Activated CD4-positive, alpha-beta memory T cell treated with anti-CD3 and anti-CD28 coated beads, Interleukin-2, amount 10 ng/mL, durations not matched to agents 7 days and 5 days (primary cell): ENCODE measurements around the gene EIF3K. TPM values are rescaled to one million over a fixed set of nuclear protein-coding genes. Genes with fewer than 3 reads are reported as not detected.

Experiments used
- CTCF ChIA-PET: fragments of 350-600 bp; sonication (Branson Sonifier 250); formaldehyde crosslinking; loops from one replicate; lab custom pipeline; 2021; ENCODE audit warnings: antibody characterized with exemption, inconsistent platforms; lab: Charles Lee
- POLR2A ChIA-PET: fragments of 350-600 bp; sonication (Branson Sonifier 250); formaldehyde crosslinking; loops from one replicate; lab custom pipeline; 2021; ENCODE audit warnings: antibody characterized with exemption; lab: Charles Lee
- DNase-seq: peaks from one replicate; pipeline ENCODE4 v3.0.0-alpha.2; 2020
- H3K27ac Mint-ChIP-seq: one replicate; pipeline ENCODE4 v1.8.0; 2021; ENCODE audit warnings: mild to moderate bottlenecking, mixed read lengths
- H3K27me3 Mint-ChIP-seq: one replicate; pipeline ENCODE4 v1.8.0; 2021; ENCODE audit warnings: mixed read lengths
- H3K36me3 Mint-ChIP-seq: one replicate; pipeline ENCODE4 v1.8.0; 2021; ENCODE audit warnings: low read depth, mixed read lengths
- H3K4me1 Mint-ChIP-seq: one replicate; pipeline ENCODE4 v1.8.0; 2021; ENCODE audit warnings: mixed read lengths
- H3K4me3 Mint-ChIP-seq: one replicate; pipeline ENCODE4 v1.8.0; 2021; ENCODE audit warnings: mild to moderate bottlenecking, mixed read lengths
- H3K9me3 Mint-ChIP-seq: one replicate; pipeline ENCODE4 v1.8.0; 2021; ENCODE audit warnings: mixed read lengths
- total RNA-seq, 2 experiments: library from RNA; stranded (reverse); gene quantifications; one replicate each; pipeline ENCODE4 v1.2.3, GENCODE V29; 2021

Gene EIF3K
- total RNA-seq, 2 experiments from 2014 or later, result 297 TPM

DNA sequence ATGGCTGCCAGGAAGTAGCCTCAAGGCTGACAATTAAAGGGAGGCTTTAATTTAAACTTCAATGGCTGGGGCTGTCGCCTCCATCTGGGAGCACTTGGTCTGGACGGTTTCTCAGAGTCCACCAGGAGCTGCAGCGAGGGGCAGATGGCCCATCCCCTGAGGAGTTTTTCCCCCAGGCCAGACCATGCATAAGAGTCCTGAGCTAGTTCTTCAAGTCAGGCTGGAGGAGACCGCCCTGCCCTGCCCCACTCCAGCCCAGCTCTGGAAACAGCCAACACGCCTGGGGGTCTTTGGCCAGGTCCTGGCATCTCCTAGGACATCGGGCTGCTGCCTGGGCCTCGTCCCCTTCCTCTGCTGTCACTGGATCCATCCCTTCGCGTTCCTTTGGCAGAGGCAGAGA is 23.2 kb downstream of the EIF3K start:
- Mint-ChIP-seq H3K27me3 (no peaks in the 10 kb centered on the region), H3K9me3 (no peaks in the 10 kb centered on the region), H3K4me1 (peaks cover 32% of the 10 kb centered on the region), H3K4me3 (no peak overlapping the region), H3K36me3 (no peaks in the 10 kb centered on the region), H3K27ac (no peak overlapping the region)
- DNase-seq, result no peak
- POLR2A ChIA-PET, result interaction anchor here (3.4 kb wide), 1 partner anchor 24 kb away, joined by 11 read pairs; the partner anchor contains the start of genes EIF3K and MAP4K1
- CTCF ChIA-PET, result interaction anchor here (0.6 to 1.6 kb wide), 6 partner anchors 14 to 1634 kb away, joined by 3 to 4 read pairs (median 3); partner anchors contain the start of gene FAM98C

DNA sequence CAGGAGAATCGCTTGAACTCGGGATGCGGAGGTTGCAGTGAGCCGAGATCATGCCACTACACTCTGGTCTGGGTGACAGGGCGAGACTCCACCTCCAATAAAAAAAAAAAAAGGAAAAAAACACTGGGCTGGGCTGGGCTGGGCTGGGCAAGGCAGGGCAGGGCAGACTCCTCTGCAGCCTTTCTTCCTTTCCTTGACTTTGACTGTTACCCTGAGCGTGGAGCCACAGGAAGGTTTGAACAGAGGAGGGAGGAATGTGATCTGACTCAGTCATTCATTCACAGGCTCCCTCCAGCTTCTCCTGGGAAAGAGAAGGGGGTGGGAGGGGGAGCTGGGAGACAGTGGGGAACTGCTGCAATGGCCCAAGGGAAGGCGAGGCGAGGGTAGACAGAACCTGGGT is 25.7 kb downstream of the EIF3K start:
- Mint-ChIP-seq H3K27ac (no peak overlapping the region), H3K4me3 (no peak overlapping the region), H3K4me1 (peaks cover 31% of the 10 kb centered on the region), H3K36me3 (peaks cover 19% of the 10 kb centered on the region), H3K27me3 (no peaks in the 10 kb centered on the region), H3K9me3 (no peaks in the 10 kb centered on the region)
- no peak for DNase-seq
- POLR2A ChIA-PET, result interaction anchor here (0.6 to 1.2 kb wide), 2 partner anchors 24 to 99 kb away, joined by 3 to 5 read pairs; no protein-coding TSS in a partner anchor
- CTCF ChIA-PET, result interaction anchor here (0.8 to 3.3 kb wide), 3 partner anchors 9 to 242 kb away, joined by 4 to 34 read pairs (median 5); partner anchors contain the start of gene FAM98C

DNA sequence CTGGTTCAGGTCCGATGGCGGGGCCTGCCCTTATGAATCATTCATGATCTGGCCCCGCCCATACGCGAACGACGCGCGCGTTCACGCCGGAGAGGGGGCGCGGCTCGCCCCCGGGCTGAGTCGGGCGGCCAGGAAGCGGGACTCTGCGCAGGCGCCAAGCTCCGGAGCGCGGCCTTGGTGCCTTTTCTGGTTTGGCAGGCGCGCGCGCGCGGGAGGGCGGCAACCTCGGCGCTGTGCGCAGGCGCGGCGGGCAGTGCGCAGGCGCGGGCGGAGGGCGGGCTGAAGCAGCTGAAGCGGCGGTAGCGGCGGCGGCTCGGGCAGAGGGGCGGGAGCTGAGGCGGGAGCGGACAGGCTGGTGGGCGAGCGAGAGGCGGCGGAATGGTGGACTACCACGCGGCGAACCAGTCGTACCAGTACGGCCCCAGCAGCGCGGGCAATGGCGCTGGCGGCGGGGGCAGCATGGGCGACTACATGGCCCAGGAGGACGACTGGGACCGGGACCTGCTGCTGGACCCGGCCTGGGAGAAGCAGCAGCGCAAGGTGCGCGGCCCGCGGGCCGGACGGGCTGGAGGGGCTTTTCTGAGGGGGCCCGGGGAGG is 28.5 kb downstream of the EIF3K start, which contains the start of gene ACTN4:
Gene ACTN4, plus strand, starts transcription at position 282 of the 598 bp plus-strand sequence. Its CDS starts 97 bp downstream, at position 379.
- ChIA-PET CTCF (interaction anchor here (0.6 to 3.3 kb wide), 20 partner anchors 9 to 283 kb away, joined by 3 to 34 read pairs (median 5); partner anchors contain the start of genes EIF3K, FAM98C, MRPS12 and SARS2), POLR2A (interaction anchor here (0.7 to 5.2 kb wide), 28 partner anchors 9 to 788 kb away, joined by 3 to 30 read pairs (median 4); partner anchors contain the start of genes EIF3K, FAM98C, HNRNPL and MAP4K1)
- Mint-ChIP-seq H3K36me3 (peaks cover 33% of the 10 kb centered on the region), H3K4me1 (peaks cover 45% of the 10 kb centered on the region), H3K27me3 (no peaks in the 10 kb centered on the region), H3K4me3 (peak within 1 kb of the TSS; percentile 89), H3K27ac (peak within 1 kb of the TSS; percentile 80), H3K9me3 (no peaks in the 10 kb centered on the region)
- DNase-seq, result peak; percentile 100

DNA sequence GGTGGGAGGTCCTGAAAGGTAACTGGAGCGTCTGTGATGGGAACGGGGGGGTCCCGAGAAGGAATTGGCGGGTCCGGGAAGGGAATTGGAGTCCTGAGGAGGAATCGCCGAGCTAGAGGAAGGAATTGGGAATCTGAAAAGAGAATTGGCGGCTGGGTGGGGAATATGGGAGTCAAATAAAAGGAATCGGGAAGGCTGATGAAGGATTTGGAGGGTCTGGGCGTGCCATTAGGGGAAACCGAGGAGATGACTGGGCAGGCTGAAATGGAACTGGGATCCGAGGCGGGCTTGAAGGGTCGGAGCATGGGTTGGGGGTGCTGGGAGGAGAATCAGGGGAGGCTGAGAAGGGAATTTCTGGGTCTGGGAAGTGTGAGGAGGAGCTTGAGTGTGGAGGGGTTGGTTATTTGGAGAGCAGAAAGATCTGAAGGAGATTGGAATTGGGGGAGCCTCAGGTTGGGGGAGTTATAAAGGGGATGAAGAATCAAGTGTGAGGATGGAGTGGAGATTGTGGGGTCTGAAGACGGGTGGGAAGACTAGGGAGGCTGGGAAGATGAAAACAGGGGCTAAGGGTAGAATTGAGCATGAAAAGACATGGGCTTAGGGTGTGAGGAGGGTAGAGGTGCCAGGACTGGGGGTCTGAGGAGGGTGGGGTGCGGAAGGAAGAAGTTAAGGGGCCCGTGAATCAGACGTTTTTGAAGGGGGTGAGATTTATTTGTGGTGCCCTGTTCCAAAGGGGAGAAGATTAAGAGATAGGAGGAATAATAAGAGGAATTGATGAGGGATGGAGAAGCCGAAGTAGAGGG is 29.2 kb downstream of the EIF3K start:
- Mint-ChIP-seq H3K4me3 (peak overlapping the region; percentile 89), H3K9me3 (no peaks in the 10 kb centered on the region), H3K4me1 (peaks cover 49% of the 10 kb centered on the region), H3K36me3 (peaks cover 37% of the 10 kb centered on the region), H3K27ac (peak overlapping the region; percentile 80), H3K27me3 (no peaks in the 10 kb centered on the region)
- DNase-seq, result no peak
- ChIA-PET CTCF (interaction anchor here (0.9 to 3.3 kb wide), 16 partner anchors 10 to 283 kb away, joined by 3 to 34 read pairs (median 5); partner anchors contain the start of genes FAM98C, MRPS12 and SARS2), POLR2A (interaction anchor here (0.7 to 5.2 kb wide), 26 partner anchors 8 to 788 kb away, joined by 3 to 30 read pairs (median 4); partner anchors contain the start of genes EIF3K, MAP4K1, MRPS12 and PSMD8)

DNA sequence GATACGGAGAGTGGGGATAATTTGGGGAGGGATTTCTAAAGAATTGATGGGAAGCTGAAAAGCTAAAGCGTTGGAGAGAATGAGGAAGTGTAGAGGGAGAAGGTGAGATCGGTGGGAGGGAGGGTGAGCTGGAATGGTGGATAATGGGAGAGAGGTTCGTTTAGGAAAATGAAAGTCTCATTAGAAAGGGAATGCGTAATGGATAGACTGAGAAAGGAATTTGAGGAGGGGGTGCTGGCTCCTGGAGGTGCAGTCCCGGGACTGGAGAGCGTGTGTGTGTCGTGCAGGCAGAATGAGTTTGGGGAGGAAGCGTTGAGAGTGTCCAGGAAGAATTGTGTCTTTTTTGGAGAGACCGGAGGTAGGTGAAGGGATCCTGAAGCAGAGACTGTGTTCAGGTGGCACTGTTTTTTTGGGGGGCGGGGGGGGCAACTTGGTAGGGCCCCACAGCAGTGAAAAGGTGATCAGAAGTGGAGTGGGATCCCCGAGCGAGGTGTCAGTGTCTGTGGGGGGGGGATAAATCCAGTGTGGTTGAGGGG is 29.8 kb downstream of the EIF3K start:
- H3K4me1 Mint-ChIP-seq, result peaks cover 56% of the 10 kb centered on the region
- H3K9me3 Mint-ChIP-seq, result no peaks in the 10 kb centered on the region
- no peaks in the 10 kb centered on the region for H3K27me3 Mint-ChIP-seq
- no peak for DNase-seq
- ChIA-PET POLR2A (interaction anchor here (1.1 to 5.2 kb wide), 11 partner anchors 8 to 86 kb away, joined by 3 to 30 read pairs (median 7); partner anchors contain the start of gene EIF3K), CTCF (interaction anchor here (1.3 to 2.0 kb wide), 2 partner anchors 12 to 14 kb away, joined by 4 to 6 read pairs; no protein-coding TSS in a partner anchor)
- H3K36me3 Mint-ChIP-seq, result peaks cover 44% of the 10 kb centered on the region
- peak overlapping the region; percentile 89 for H3K4me3 Mint-ChIP-seq
- H3K27ac Mint-ChIP-seq, result peak overlapping the region; percentile 80

DNA sequence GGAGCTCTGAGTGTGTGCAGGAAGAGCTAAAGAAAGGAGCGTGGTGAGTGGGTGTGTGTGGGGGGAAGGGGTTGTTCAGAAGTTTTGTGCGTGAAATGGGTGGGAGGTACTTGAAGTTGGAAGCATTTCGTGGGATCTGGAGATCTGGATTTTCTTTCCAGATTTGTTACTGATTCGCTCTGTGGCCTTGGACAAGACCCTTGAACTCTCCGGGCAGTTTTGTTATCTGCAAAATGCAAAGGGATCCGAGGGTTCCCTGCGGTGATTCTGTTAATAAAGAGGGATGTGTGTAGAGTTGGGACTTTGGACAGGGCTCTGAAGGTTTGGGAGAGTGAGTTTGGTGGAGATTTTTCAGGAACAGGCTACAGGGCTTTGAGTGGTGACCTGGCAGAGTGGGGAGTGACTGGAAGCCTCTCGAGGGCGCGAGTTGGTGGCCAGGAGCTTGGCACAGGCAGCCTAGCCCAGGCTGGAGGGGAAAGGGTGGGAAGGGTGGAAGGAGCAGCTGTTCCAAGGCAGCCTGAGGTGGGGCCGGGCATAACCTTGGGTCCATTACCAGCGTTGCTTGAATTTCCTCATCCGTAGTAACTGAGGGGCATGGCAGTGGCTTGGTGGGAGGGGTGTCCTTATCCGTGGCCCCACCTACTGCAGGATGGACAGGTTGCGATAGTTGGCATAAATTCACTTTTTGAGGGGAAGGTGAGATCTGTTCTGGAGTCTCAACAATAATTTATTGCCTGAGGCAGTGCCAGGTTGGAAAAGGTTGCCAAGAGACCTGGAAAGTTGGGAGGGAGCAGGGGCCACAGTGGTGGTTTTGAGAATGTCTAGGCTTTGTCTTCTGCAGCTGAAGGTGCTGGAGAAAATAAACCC is 30.6 kb downstream of the EIF3K start:
- ChIA-PET CTCF (interaction anchor here (1.3 to 2.0 kb wide), 2 partner anchors 12 to 15 kb away, joined by 4 to 6 read pairs; no protein-coding TSS in a partner anchor), POLR2A (interaction anchor here (1.1 to 5.2 kb wide), 11 partner anchors 8 to 85 kb away, joined by 3 to 30 read pairs (median 7); partner anchors contain the start of gene EIF3K)
- Mint-ChIP-seq H3K27me3 (no peaks in the 10 kb centered on the region), H3K9me3 (no peaks in the 10 kb centered on the region), H3K36me3 (peaks cover 47% of the 10 kb centered on the region), H3K27ac (peak overlapping the region; percentile 80), H3K4me1 (peaks cover 63% of the 10 kb centered on the region), H3K4me3 (peak overlapping the region; percentile 89)
- DNase-seq, result no peak

DNA sequence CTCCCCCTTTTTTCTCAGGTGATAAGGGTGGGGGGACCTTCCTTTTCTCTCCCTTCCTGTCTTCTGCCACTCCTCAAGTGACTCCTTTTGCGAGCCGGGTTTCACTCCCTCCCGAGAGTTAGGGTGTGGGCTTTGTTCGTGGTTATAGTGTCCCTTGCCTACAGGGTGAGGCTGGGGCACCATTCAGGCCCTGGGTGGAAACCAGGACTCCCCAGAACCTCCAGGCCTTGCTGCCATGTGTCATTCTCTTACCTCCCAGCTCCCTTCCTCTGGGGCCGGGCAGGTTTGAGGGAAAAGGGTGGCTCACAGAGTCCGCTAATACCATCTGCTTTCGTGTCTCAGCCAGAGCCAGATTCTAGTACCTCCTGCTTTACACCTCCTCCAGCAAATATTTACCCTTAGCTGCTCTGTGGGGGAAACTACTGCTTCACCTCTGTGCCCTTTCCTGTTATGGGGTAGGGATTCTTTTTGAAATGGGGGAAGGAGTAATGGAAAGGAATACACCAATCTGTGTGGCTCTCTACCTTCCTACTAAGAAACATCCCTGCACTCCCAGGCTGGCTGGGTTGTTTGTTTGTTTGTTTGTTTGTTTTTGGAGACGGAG is 31.3 kb downstream of the EIF3K start:
- POLR2A ChIA-PET, result interaction anchor here (1.5 to 5.2 kb wide), 4 partner anchors 12 to 31 kb away, joined by 4 to 30 read pairs (median 16); no protein-coding TSS in a partner anchor
- peak overlapping the region; percentile 80 for H3K27ac Mint-ChIP-seq

DNA sequence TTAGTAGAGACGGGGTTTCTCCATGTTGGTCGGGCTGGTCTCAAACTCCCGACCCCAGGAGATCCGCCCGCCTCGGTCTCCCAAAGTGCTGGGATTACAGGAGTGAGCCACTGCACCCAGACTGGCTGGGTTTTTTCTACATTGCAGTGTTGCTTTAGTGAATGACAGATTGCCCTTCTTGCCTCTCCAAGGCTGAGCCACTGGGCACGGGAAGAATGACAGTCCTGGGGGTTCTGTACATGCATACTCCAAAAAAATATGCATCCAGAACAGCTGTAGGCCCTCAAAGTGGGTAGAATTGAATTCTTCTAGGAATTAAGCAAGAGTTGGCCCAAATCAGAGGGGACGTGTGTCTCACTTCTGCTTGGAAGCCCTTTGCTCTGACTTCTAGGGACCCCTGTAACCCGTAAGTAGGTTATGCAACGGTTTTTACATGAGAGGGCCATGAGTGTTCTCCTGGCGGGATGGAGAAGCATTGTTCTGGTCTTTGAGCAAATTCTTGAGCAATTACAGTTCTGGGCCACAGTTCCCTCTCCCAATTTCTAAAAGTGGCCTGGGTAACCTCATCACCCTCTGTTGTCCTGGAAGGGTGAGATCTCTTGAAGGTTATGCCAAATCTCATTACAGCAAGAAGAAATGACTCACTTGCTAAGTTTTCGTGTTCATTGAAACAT is 32.1 kb downstream of the EIF3K start:
- peaks cover 78% of the 10 kb centered on the region for H3K4me1 Mint-ChIP-seq
- peak overlapping the region; percentile 23 for H3K27ac Mint-ChIP-seq
- POLR2A ChIA-PET, result interaction anchor here (1.5 to 5.2 kb wide), 2 partner anchors 13 kb away, joined by 4 to 30 read pairs; no protein-coding TSS in a partner anchor
- CTCF ChIA-PET, result no interaction called here
- no peak for DNase-seq
- no peaks in the 10 kb centered on the region for H3K27me3 Mint-ChIP-seq
- peaks cover 61% of the 10 kb centered on the region for H3K36me3 Mint-ChIP-seq
- H3K9me3 Mint-ChIP-seq, result no peaks in the 10 kb centered on the region
- H3K4me3 Mint-ChIP-seq, result peak overlapping the region; percentile 41

More for the DNA sequence above, 31.3 kb downstream of the EIF3K start:
- CTCF ChIA-PET, result interaction anchor here (2.0 kb wide), 1 partner anchor 16 kb away, joined by 4 read pairs; no protein-coding TSS in a partner anchor
- H3K9me3 Mint-ChIP-seq, result no peaks in the 10 kb centered on the region
- H3K36me3 Mint-ChIP-seq, result peaks cover 55% of the 10 kb centered on the region
- H3K4me3 Mint-ChIP-seq, result peak overlapping the region; percentile 89
- H3K4me1 Mint-ChIP-seq, result peaks cover 70% of the 10 kb centered on the region
- no peak for DNase-seq
- no peaks in the 10 kb centered on the region for H3K27me3 Mint-ChIP-seq

DNA sequence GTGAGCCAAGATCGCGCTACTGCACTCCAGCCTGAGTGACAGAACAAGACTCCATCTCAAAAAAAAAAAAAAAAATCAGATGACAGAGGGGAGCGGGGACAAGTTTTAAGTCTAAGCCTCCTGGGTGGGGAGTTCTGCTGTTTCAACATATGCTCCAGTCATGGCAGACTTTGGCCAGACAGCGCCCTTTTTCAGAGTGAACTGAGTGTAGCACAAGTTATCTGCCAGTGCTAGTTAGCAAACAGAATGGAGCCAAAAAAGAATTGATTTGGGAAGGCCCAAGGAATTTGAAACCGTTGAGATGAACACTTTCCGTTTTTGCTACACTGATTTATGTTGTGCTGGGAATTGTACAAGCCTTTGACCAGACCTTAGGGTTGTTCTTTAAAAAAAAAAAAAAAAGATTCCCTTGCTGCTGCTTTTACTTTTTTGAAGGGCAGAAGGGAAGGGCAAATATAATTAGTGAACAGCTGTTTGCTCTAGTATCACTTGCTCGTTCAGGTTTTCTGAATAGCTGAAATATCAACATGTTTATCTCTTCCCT is 34.1 kb downstream of the EIF3K start:
- Mint-ChIP-seq H3K27ac (peak overlapping the region; percentile 37), H3K4me3 (no peak overlapping the region), H3K9me3 (no peaks in the 10 kb centered on the region), H3K36me3 (peaks cover 77% of the 10 kb centered on the region), H3K4me1 (peaks cover 95% of the 10 kb centered on the region), H3K27me3 (no peaks in the 10 kb centered on the region)
- DNase-seq, result no peak
- ChIA-PET CTCF (interaction anchor here (0.5 to 2.2 kb wide), 5 partner anchors 16 to 277 kb away, joined by 3 to 6 read pairs (median 3); partner anchors contain the start of genes FAM98C, MRPS12 and SARS2), POLR2A (no interaction called here)

DNA sequence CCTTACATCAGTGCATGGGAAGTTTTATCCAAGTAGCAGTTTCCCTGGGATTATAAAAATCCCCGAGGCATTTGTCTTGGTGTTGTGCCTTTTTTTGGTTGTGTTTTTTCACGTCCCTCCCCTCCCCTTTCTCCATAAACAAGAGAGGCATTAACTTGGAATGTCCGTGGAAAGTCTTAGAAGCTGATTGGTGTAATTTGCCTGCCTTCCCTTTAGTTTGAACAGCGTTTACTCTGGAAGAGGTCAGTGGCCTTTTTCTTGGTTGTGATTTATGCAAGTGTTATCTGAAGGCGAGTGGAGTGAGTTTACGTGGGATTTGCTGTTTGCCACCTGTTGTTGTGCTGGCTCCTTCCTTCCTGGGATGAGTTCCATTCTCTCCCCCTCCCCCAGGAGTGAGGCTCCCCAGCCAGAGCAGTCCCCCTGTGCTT is 35.7 kb downstream of the EIF3K start:
- H3K4me3 Mint-ChIP-seq, result peak overlapping the region; percentile 25
- H3K9me3 Mint-ChIP-seq, result no peaks in the 10 kb centered on the region
- POLR2A ChIA-PET, result no interaction called here
- peaks cover 99% of the 10 kb centered on the region for H3K4me1 Mint-ChIP-seq
- DNase-seq, result no peak
- no peaks in the 10 kb centered on the region for H3K27me3 Mint-ChIP-seq
- H3K27ac Mint-ChIP-seq, result peak overlapping the region; percentile 87
- CTCF ChIA-PET, result interaction anchor here (1.1 to 2.2 kb wide), 2 partner anchors 20 to 141 kb away, joined by 3 to 5 read pairs; no protein-coding TSS in a partner anchor
- H3K36me3 Mint-ChIP-seq, result peaks cover 77% of the 10 kb centered on the region
